GM23248 (cell line): ENCODE data around the gene CCDC27. TPM values are rescaled to one million over a fixed set of nuclear protein-coding genes. Genes with fewer than 3 reads are reported as not detected.

ENCODE experiments used
- DNase-seq: peaks from one replicate; pipeline ENCODE4 v3.0.0-alpha.2; 2015
- H2AFZ ChIP-seq: fragments of 200-600 bp; sonication (generic); 2 replicates; pipeline ENCODE4 v1.6.1; 2016; ENCODE audit warnings: antibody characterized with exemption
- H3F3A ChIP-seq: fragments of 200-600 bp; sonication (generic); 2 replicates; pipeline ENCODE4 v1.6.1; 2016; ENCODE audit warnings: mild to moderate bottlenecking, antibody characterized with exemption, mixed run types; ENCODE audit not compliant: insufficient read depth
- H3K27ac ChIP-seq: fragments of 200-600 bp; sonication (generic); 2 replicates; pipeline ENCODE4 v1.5.1; 2016; ENCODE audit warnings: mild to moderate bottlenecking
- H3K27me3 ChIP-seq: fragments of 200-600 bp; sonication (generic); replicated peaks from 2 replicates; pipeline ENCODE4 v1.6.1; 2016; ENCODE audit warnings: mild to moderate bottlenecking; ENCODE audit not compliant: insufficient read depth
- H3K36me3 ChIP-seq: fragments of 200-600 bp; sonication (generic); 2 replicates; pipeline ENCODE4 v1.6.1; 2016; ENCODE audit warnings: low read depth, mild to moderate bottlenecking
- H3K4me1 ChIP-seq: fragments of 200-600 bp; sonication (generic); 2 replicates; pipeline ENCODE4 v1.6.1; 2016; ENCODE audit warnings: mild to moderate bottlenecking; ENCODE audit not compliant: insufficient read depth
- H3K4me2 ChIP-seq: fragments of 200-600 bp; sonication (generic); one replicate; pipeline ENCODE4 v1.6.1; 2016; ENCODE audit warnings: mild to moderate bottlenecking; ENCODE audit not compliant: unreplicated experiment
- H3K4me3 ChIP-seq: fragments of 200-600 bp; sonication (generic); 2 replicates; pipeline ENCODE4 v1.5.1; 2016; ENCODE audit warnings: mild to moderate bottlenecking
- H3K79me2 ChIP-seq: fragments of 200-600 bp; sonication (generic); 2 replicates; pipeline ENCODE4 v1.6.1; 2016; ENCODE audit warnings: mild to moderate bottlenecking; ENCODE audit not compliant: insufficient read depth
- H3K9ac ChIP-seq: fragments of 200-600 bp; sonication (generic); 2 replicates; pipeline ENCODE4 v1.6.1; 2016; ENCODE audit warnings: mild to moderate bottlenecking
- H3K9me2 ChIP-seq: fragments of 200-600 bp; sonication (generic); 2 replicates; pipeline ENCODE4 v1.6.1; 2016; ENCODE audit warnings: mixed run types, mild to moderate bottlenecking, moderate library complexity; ENCODE audit not compliant: insufficient read depth
- H3K9me3 ChIP-seq: fragments of 200-600 bp; sonication (generic); one replicate; pipeline ENCODE4 v1.6.1; 2017; ENCODE audit warnings: low read depth
- H4K20me1 ChIP-seq: fragments of 200-600 bp; sonication (generic); 2 replicates; pipeline ENCODE4 v1.6.0; 2016; ENCODE audit not compliant: insufficient read depth
- EZH2 ChIP-seq: fragments of 200-600 bp; sonication (generic); IDR thresholded peaks from 2 replicates; pipeline ENCODE4 v1.6.1; 2018; ENCODE audit warnings: antibody characterized with exemption, mild to moderate bottlenecking; ENCODE audit not compliant: insufficient read depth, poor library complexity, severe bottlenecking
- EZH2phosphoT487 ChIP-seq: fragments of 200-600 bp; sonication (generic); IDR thresholded peaks from 2 replicates; pipeline ENCODE4 v1.6.1; 2018; ENCODE audit warnings: antibody characterized with exemption, moderate library complexity, mild to moderate bottlenecking, low read depth; ENCODE audit not compliant: insufficient read depth
- WGBS, 2 experiments: methylation state at CpG; one replicate each; pipeline ENCODE4 v1.1.6; 2015 to 2017; ENCODE audit warnings: low lambda C conversion rate in 2 of 2, low coverage in 1 of 2; ENCODE audit errors: missing lambda C conversion rate in 2 of 2; 5-methylcytosine and 5-hydroxymethylcytosine counted together
- in situ Hi-C: fragments of 300-500 bp; cut with MboI; formaldehyde crosslinking; loops from 2 replicates; pipeline ENCODE4 v1.15.0; 2020
- polyA plus RNA-seq: library from polyadenylated mRNA; unstranded; fragments of >200 nt; fragmentation: Nextera tagmentation; extraction: Ambion mirVana; gene quantifications from 2 replicates; pipeline ENCODE4 v1.2.1, GENCODE V29; 2016
- total RNA-seq: library from RNA; depleted of rRNA; stranded (reverse); fragments of >200 nt; shearing (Covaris generic); gene quantifications from 2 replicates; pipeline ENCODE4 v1.2.3, GENCODE V29; 2014

Gene CCDC27
- total and polyA plus RNA-seq, 2 experiments from 2014 or later = not detected

GRCh38 chr1:3712573-3713535 is 39.4 kb upstream of the CCDC27 start:
- Histone ChIP-seq H3K27me3 (peaks cover 48% of the 10 kb centered on the region), H4K20me1 (no peaks in the 10 kb centered on the region), H3K9ac (no peak overlapping the region), H3K9me3 (no peaks in the 10 kb centered on the region), H3K4me2 (no peak overlapping the region), H3K9me2 (no peaks in the 10 kb centered on the region), H3K4me1 (no peaks in the 10 kb centered on the region), H3F3A (no peaks in the 10 kb centered on the region), H3K79me2 (no peaks in the 10 kb centered on the region), H2AFZ (no peak overlapping the region), H3K27ac (no peak overlapping the region), H3K36me3 (no peaks in the 10 kb centered on the region), H3K4me3 (no peak overlapping the region)
- DNase-seq = no peak
- no peak for TF ChIP-seq EZH2
- TF ChIP-seq EZH2phosphoT487 = no peak
- in situ Hi-C loops = no loop called here
- WGBS, 2 experiments = 29 to 34% methylated on average over 19 of the region's 19 CpGs

GRCh38 chr1:3713840-3714239 is 38.4 kb upstream of the CCDC27 start:
- H3K4me1 ChIP-seq = no peaks in the 10 kb centered on the region
- 44 to 61% methylated on average over 6 to 7 of the region's 7 CpGs for WGBS, 2 experiments
- in situ Hi-C loops = no loop called here
- no peak overlapping the region for H3K9ac ChIP-seq
- H3K36me3 ChIP-seq = no peaks in the 10 kb centered on the region
- no peak overlapping the region for H2AFZ ChIP-seq
- peaks cover 38% of the 10 kb centered on the region for H3K27me3 ChIP-seq
- H3F3A ChIP-seq = no peaks in the 10 kb centered on the region
- no peaks in the 10 kb centered on the region for H3K79me2 ChIP-seq
- H3K4me2 ChIP-seq = no peak overlapping the region
- no peak for DNase-seq
- TF ChIP-seq EZH2 = no peak
- no peak for TF ChIP-seq EZH2phosphoT487
- no peaks in the 10 kb centered on the region for H4K20me1 ChIP-seq
- H3K9me3 ChIP-seq = no peaks in the 10 kb centered on the region
- H3K27ac ChIP-seq = no peak overlapping the region
- H3K4me3 ChIP-seq = no peak overlapping the region
- H3K9me2 ChIP-seq = no peaks in the 10 kb centered on the region

- Histone ChIP-seq H3K9ac (no peak overlapping the region), H3K79me2 (no peaks in the 10 kb centered on the region), H3K27me3 (peaks cover 34% of the 10 kb centered on the region), H3K4me3 (no peak overlapping the region), H2AFZ (no peak overlapping the region), H4K20me1 (no peaks in the 10 kb centered on the region), H3K4me1 (no peaks in the 10 kb centered on the region), H3K4me2 (no peak overlapping the region), H3K9me3 (no peaks in the 10 kb centered on the region), H3K9me2 (no peaks in the 10 kb centered on the region), H3K36me3 (no peaks in the 10 kb centered on the region), H3F3A (no peaks in the 10 kb centered on the region), H3K27ac (no peak overlapping the region)
- 18 to 45% methylated on average over 6 to 8 of the region's 10 CpGs for WGBS, 2 experiments
- DNase-seq = no peak
- in situ Hi-C loops = no loop called here
- TF ChIP-seq EZH2phosphoT487 (no peak), EZH2 (no peak)
Observed at GRCh38 chr1:3714284-3714741, 37.9 kb upstream of the CCDC27 start.

GRCh38 chr1:3714814-3715213 is 37.4 kb upstream of the CCDC27 start:
- H3K27me3 ChIP-seq = peaks cover 29% of the 10 kb centered on the region
- H3F3A ChIP-seq = no peaks in the 10 kb centered on the region
- no peak overlapping the region for H3K4me2 ChIP-seq
- no peak overlapping the region for H2AFZ ChIP-seq
- WGBS, 2 experiments = 39 to 73% methylated on average over 4 to 10 of the region's 10 CpGs
- no peaks in the 10 kb centered on the region for H3K4me1 ChIP-seq
- no peak overlapping the region for H3K27ac ChIP-seq
- no peaks in the 10 kb centered on the region for H3K9me2 ChIP-seq
- no peak for DNase-seq
- H3K4me3 ChIP-seq = no peak overlapping the region
- H3K79me2 ChIP-seq = no peaks in the 10 kb centered on the region
- H3K9me3 ChIP-seq = no peaks in the 10 kb centered on the region
- in situ Hi-C loops = no loop called here
- H3K9ac ChIP-seq = no peak overlapping the region
- TF ChIP-seq EZH2phosphoT487 (no peak), EZH2 (no peak)
- H3K36me3 ChIP-seq = no peaks in the 10 kb centered on the region
- H4K20me1 ChIP-seq = no peaks in the 10 kb centered on the region
